Smooth muscle cell (in vitro differentiated cells): ENCODE measurements around the gene CXCL17. TPM values are rescaled to one million over a fixed set of nuclear protein-coding genes. Genes with fewer than 3 reads are reported as not detected.

ENCODE experiments used
- DNase-seq: peaks from one replicate; lab custom pipeline; 2025; ENCODE audit not compliant: unreplicated experiment; lab: John Stamatoyannopoulos, UW
- H2AFZ ChIP-seq: fragments of 200-600 bp; sonication (generic); 2 replicates; pipeline ENCODE4 v1.6.0; 2016; ENCODE audit warnings: antibody characterized with exemption, low read depth, mild to moderate bottlenecking
- H3F3A ChIP-seq: fragments of 200-600 bp; sonication (generic); 2 replicates; pipeline ENCODE4 v1.6.0; 2017; ENCODE audit warnings: antibody characterized with exemption, low read depth
- H3K27ac ChIP-seq: fragments of 200-600 bp; sonication (generic); 2 replicates; pipeline ENCODE4 v1.5.1; 2016; ENCODE audit warnings: low read depth, mild to moderate bottlenecking
- H3K27me3 ChIP-seq: fragments of 200-600 bp; sonication (generic); 2 replicates; pipeline ENCODE4 v1.6.1; 2016; ENCODE audit warnings: low read depth, mild to moderate bottlenecking
- H3K36me3 ChIP-seq: fragments of 200-600 bp; sonication (generic); 2 replicates; pipeline ENCODE4 v1.5.1; 2016; ENCODE audit warnings: low read depth
- H3K4me1 ChIP-seq: fragments of 200-600 bp; sonication (generic); 2 replicates; pipeline ENCODE4 v1.5.1; 2016; ENCODE audit warnings: low read depth
- H3K4me2 ChIP-seq: fragments of 200-600 bp; sonication (generic); 2 replicates; pipeline ENCODE4 v1.6.0; 2016; ENCODE audit warnings: mild to moderate bottlenecking
- H3K4me3 ChIP-seq: fragments of 200-600 bp; sonication (generic); 2 replicates; pipeline ENCODE4 v1.5.1; 2016; ENCODE audit warnings: mild to moderate bottlenecking
- H3K79me2 ChIP-seq: fragments of 200-600 bp; sonication (generic); 2 replicates; pipeline ENCODE4 v1.6.0; 2016; ENCODE audit warnings: low read depth, mild to moderate bottlenecking
- H3K9ac ChIP-seq: fragments of 200-600 bp; sonication (generic); 2 replicates; pipeline ENCODE4 v1.6.0; 2016; ENCODE audit warnings: low read depth
- H3K9me3 ChIP-seq: fragments of 200-600 bp; sonication (generic); replicated peaks from 2 replicates; pipeline ENCODE4 v1.5.1; 2016; ENCODE audit warnings: low read depth
- H4K20me1 ChIP-seq: fragments of 200-600 bp; sonication (generic); 2 replicates; pipeline ENCODE4 v1.6.0; 2016; ENCODE audit warnings: low read depth
- CTCF ChIP-seq: fragments of 200-600 bp; sonication (generic); IDR thresholded peaks from 2 replicates; pipeline ENCODE4 v1.5.1; 2017; ENCODE audit warnings: borderline replicate concordance, mild to moderate bottlenecking, antibody characterized with exemption; ENCODE audit not compliant: insufficient read depth, poor library complexity, severe bottlenecking
- WGBS: methylation state at CpG from one replicate; pipeline ENCODE4 v1.1.7; 2016; ENCODE audit warnings: low lambda C conversion rate; 5-methylcytosine and 5-hydroxymethylcytosine counted together
- polyA plus RNA-seq: library from polyadenylated mRNA; unstranded; fragments of >200 nt; fragmentation: Nextera tagmentation; extraction: Ambion mirVana; gene quantifications from 2 replicates; pipeline ENCODE4 v1.2.1, GENCODE V29; 2016
- total RNA-seq: library from RNA; depleted of rRNA; stranded (reverse); fragments of >200 nt; gene quantifications from 2 replicates; pipeline ENCODE4 v1.2.3, GENCODE V29; 2014

CXCL17 gene
- total RNA-seq (not detected in 2 replicates), polyA plus RNA-seq (not detected in 2 replicates)

DNA sequence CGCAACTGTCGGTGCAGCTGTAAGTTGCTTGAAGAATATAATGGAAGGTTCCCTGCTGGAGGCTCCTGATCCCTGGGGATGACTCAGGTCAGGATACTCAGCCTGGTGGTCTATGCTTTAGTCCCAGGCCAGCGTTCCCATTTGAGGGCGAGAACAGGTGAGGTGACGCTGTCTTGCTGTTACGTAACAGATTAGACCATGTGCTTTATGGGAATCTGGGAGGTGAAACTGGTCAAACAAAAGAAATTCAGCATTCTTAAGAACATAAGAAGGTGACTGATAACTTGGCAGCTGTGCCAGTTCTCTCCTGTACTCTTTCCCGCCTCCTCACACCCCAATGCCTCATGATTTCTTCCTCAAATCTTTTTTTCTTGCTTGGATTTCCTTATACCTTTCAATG is at the start of gene CXCL17:
Gene CXCL17, minus strand, starts transcription at position 114 of the 400 bp plus-strand sequence. CDS start 114 bp downstream, outside the sequence.
- Histone ChIP-seq H3K4me1 (no peaks in the 10 kb centered on the region), H3K4me3 (no peak within 1 kb of the TSS), H4K20me1 (peaks cover 8% of the 10 kb centered on the region), H3K79me2 (no peaks in the 10 kb centered on the region), H3F3A (peaks cover 5% of the 10 kb centered on the region), H2AFZ (no peak within 1 kb of the TSS), H3K9ac (no peak within 1 kb of the TSS), H3K36me3 (no peaks in the 10 kb centered on the region), H3K27me3 (no peaks in the 10 kb centered on the region), H3K9me3 (no peaks in the 10 kb centered on the region), H3K4me2 (no peak within 1 kb of the TSS), H3K27ac (no peak within 1 kb of the TSS)
- no peak for TF ChIP-seq CTCF
- WGBS: 89% methylated on average over 7 of the region's 7 CpGs
- no peak for DNase-seq

GRCh38 chr19:42488783-42489521 is 46.2 kb upstream of the CXCL17 start:
- H4K20me1 ChIP-seq: no peaks in the 10 kb centered on the region
- H3K4me2 ChIP-seq: no peak overlapping the region
- no peaks in the 10 kb centered on the region for H3K27me3 ChIP-seq
- no peaks in the 10 kb centered on the region for H3F3A ChIP-seq
- no peak overlapping the region for H3K27ac ChIP-seq
- H3K9me3 ChIP-seq: no peaks in the 10 kb centered on the region
- DNase-seq: no peak
- no peaks in the 10 kb centered on the region for H3K79me2 ChIP-seq
- no peak for TF ChIP-seq CTCF
- H3K36me3 ChIP-seq: no peaks in the 10 kb centered on the region
- H3K4me3 ChIP-seq: no peak overlapping the region
- WGBS: 47% methylated on average over 6 of the region's 6 CpGs
- H2AFZ ChIP-seq: no peak overlapping the region
- H3K4me1 ChIP-seq: peaks cover 7% of the 10 kb centered on the region
- H3K9ac ChIP-seq: no peak overlapping the region

DNA sequence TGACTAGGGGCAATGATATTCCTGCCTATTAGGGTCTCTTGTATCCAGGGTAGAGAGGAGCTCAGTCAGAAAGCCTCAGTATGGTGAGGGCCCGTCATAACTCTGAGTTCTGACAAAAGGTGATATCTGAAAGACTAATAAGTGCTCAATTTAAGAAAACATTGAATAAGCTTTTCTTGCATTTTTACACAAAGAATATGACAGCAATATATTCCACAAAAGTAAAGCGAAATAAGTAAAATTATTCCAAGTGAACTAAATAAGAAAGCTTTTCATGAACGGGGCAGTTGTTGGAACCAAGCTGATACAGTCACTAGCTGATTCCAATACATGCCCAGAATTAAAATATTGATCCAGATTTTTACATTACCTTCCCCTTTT is 45.0 kb upstream of the CXCL17 start:
- 89% methylated on average over 3 of the region's 3 CpGs for WGBS
- H2AFZ ChIP-seq: no peak overlapping the region
- no peaks in the 10 kb centered on the region for H3K36me3 ChIP-seq
- H3F3A ChIP-seq: no peaks in the 10 kb centered on the region
- H3K27me3 ChIP-seq: no peaks in the 10 kb centered on the region
- no peak overlapping the region for H3K27ac ChIP-seq
- no peaks in the 10 kb centered on the region for H3K79me2 ChIP-seq
- no peak overlapping the region for H3K4me3 ChIP-seq
- H3K4me2 ChIP-seq: no peak overlapping the region
- no peaks in the 10 kb centered on the region for H3K9me3 ChIP-seq
- DNase-seq: no peak
- peaks cover 7% of the 10 kb centered on the region for H3K4me1 ChIP-seq
- no peak for TF ChIP-seq CTCF
- H4K20me1 ChIP-seq: no peaks in the 10 kb centered on the region
- no peak overlapping the region for H3K9ac ChIP-seq
